K562 (cell line): Measurements from ENCODE around the gene NGRN. TPM values are rescaled to one million over a fixed set of nuclear protein-coding genes. Genes with fewer than 3 reads are reported as not detected.

Experiments
- ATAC-seq: fragments of 200-7000 bp; cut with Tn5 transposase; 3 replicates; pipeline ENCODE4 v1.9.1; 2020; ENCODE audit warnings: moderate library complexity
- BruUV-seq: library from RNA; stranded (reverse); fragments of 400-500 nt; replicated peaks from 2 replicates; lab custom pipeline; 2021; lab: Mats Ljungman, UMichigan
- CTCF ChIA-PET: fragments of 300-600 bp; formaldehyde crosslinking; extraction: SDS; loops from one replicate; lab custom pipeline; 2021; ENCODE audit warnings: low intra/inter-chr PET ratio; lab: Yijun Ruan, JAX
- POLR2A ChIA-PET: fragments of 300-600, 350-650 bp; sonication (Branson Sonifier 250); formaldehyde crosslinking; extraction: SDS; loops from one replicate; lab custom pipeline; 2021; ENCODE audit warnings: antibody characterized with exemption, inconsistent platforms; lab: Yijun Ruan, JAX
- DNase-seq, 4 experiments: peaks; one replicate each; pipeline versions ENCODE4 v3.0.0 to v3.0.0-alpha.2; 2011 to 2018; ENCODE audit warnings: low spot score in 3 of 4, mixed read lengths in 3 of 4; ENCODE audit errors: extremely low read depth in 1 of 4
- FAIRE-seq: peaks from 2 replicates; lab custom pipeline; 2011; peaks lifted over from hg19 to GRCh38; lab: Jason Lieb, UNC
- H2AFZ ChIP-seq: 2 replicates; pipeline ENCODE4 v1.6.0; 2011; ENCODE audit warnings: low read depth, low read length, control low read depth, inconsistent platforms
- H3K27ac ChIP-seq: fragments of 200-600 bp; 3 replicates; pipeline ENCODE4 v1.8.0; 2011; ENCODE audit warnings: low read depth, mild to moderate bottlenecking, control low read depth, inconsistent platforms, low read length, moderate library complexity, mixed read lengths; ENCODE audit errors: extremely low read depth
- H3K27me3 ChIP-seq, 2 experiments: fragments of 300-600 bp in 1 of 2; 2 replicates in 1 of 2; 3 replicates in 1 of 2; pipeline versions ENCODE4 v1.6.0 to v1.8.0; 2011; ENCODE audit warnings: inconsistent platforms in 2 of 2, low read length in 2 of 2, mild to moderate bottlenecking in 1 of 2, mixed read lengths in 1 of 2, moderate library complexity in 1 of 2; ENCODE audit not compliant: control insufficient read depth in 2 of 2, insufficient read depth in 2 of 2
- H3K36me3 ChIP-seq: fragments of 300-600 bp; 3 replicates; pipeline ENCODE4 v1.8.0; 2011; ENCODE audit warnings: mild to moderate bottlenecking, low read length, inconsistent platforms; ENCODE audit not compliant: control insufficient read depth, insufficient read depth
- H3K4me1 ChIP-seq, 2 experiments: fragments of 200-600 bp in 1 of 2; replicated peaks in 1 of 2; 2 replicates in 1 of 2; 3 replicates in 1 of 2; pipeline versions ENCODE4 v1.5.1 to v1.8.0; 2011; ENCODE audit warnings: inconsistent platforms in 2 of 2, low read length in 2 of 2, mild to moderate bottlenecking in 1 of 2, mixed read lengths in 1 of 2, moderate library complexity in 1 of 2; ENCODE audit not compliant: control insufficient read depth in 2 of 2, insufficient read depth in 2 of 2
- H3K4me2 ChIP-seq: 2 replicates; pipeline ENCODE4 v1.6.1; 2011; ENCODE audit warnings: low read length, control low read depth, inconsistent platforms, mixed read lengths; ENCODE audit not compliant: insufficient read depth
- H3K4me3 ChIP-seq: fragments of 200-600 bp; sonication (generic), shearing (Covaris generic); 2 replicates; pipeline ENCODE4 v1.5.1; 2016; ENCODE audit warnings: control low read depth, inconsistent platforms
- H3K79me2 ChIP-seq: fragments of 200-600 bp; 3 replicates; pipeline ENCODE4 v1.8.0; 2011; ENCODE audit warnings: low read length, inconsistent platforms; ENCODE audit not compliant: control insufficient read depth, insufficient read depth
- H3K9ac ChIP-seq, 2 experiments: 2 replicates each; pipeline versions ENCODE4 v1.6.0 to v1.6.1; 2011; ENCODE audit warnings: low read depth in 2 of 2, low read length in 2 of 2, control low read depth in 1 of 2, inconsistent platforms in 1 of 2, mild to moderate bottlenecking in 1 of 2, mixed read lengths in 1 of 2; ENCODE audit not compliant: insufficient read depth in 1 of 2
- H3K9me1 ChIP-seq: one replicate; pipeline ENCODE4 v1.6.0; 2011; ENCODE audit warnings: inconsistent platforms, mild to moderate bottlenecking, low read length, moderate library complexity; ENCODE audit not compliant: control insufficient read depth, insufficient read depth
- H3K9me3 ChIP-seq: replicated peaks from 2 replicates; pipeline ENCODE4 v1.5.1; 2011; ENCODE audit warnings: low read depth, low read length, inconsistent platforms; ENCODE audit not compliant: control insufficient read depth, insufficient read depth
- H4K20me1 ChIP-seq: replicated peaks from 2 replicates; pipeline ENCODE4 v1.6.1; 2011; ENCODE audit warnings: low read length, inconsistent platforms, mixed read lengths; ENCODE audit not compliant: control insufficient read depth, insufficient read depth
- ATF1 ChIP-seq, 2 experiments: fragments of 450-650 bp in 1 of 2; IDR thresholded peaks; 2 replicates each; pipeline ENCODE4 v1.6.1; 2016; ENCODE audit warnings: missing compliant biosample characterization in 1 of 2, missing genetic modification characterization in 1 of 2
- HDAC3 ChIP-seq: fragments of 450-650 bp; IDR thresholded peaks from 2 replicates; pipeline ENCODE4 v1.6.1; 2018; ENCODE audit warnings: borderline replicate concordance, mild to moderate bottlenecking, moderate library complexity; ENCODE audit not compliant: partially characterized antibody
- IRF2 ChIP-seq: sonication (generic); formaldehyde crosslinking; IDR thresholded peaks from 2 replicates; pipeline ENCODE4 v1.8.1; 2022; ENCODE audit warnings: mild to moderate bottlenecking, missing genetic modification reagents
- MEIS2 ChIP-seq: fragments of 450-650 bp; IDR thresholded peaks from 2 replicates; pipeline ENCODE4 v1.6.1; 2014; ENCODE audit warnings: mild to moderate bottlenecking; ENCODE audit not compliant: partially characterized antibody
- SLC30A9 ChIP-seq: fragments of 250-450 bp; sonication (Bioruptor Pico); IDR thresholded peaks from 2 replicates; pipeline ENCODE4 v1.8.0; 2022; ENCODE audit warnings: mild to moderate bottlenecking, moderate library complexity
- SMARCC2 ChIP-seq: fragments of 450-650 bp; IDR thresholded peaks from 2 replicates; pipeline ENCODE4 v1.6.1; 2017; ENCODE audit warnings: antibody characterized with exemption, moderate library complexity, mild to moderate bottlenecking, low read depth
- STAT5A ChIP-seq: IDR thresholded peaks from 2 replicates; pipeline ENCODE4 v1.6.1; 2012; ENCODE audit warnings: low read length, inconsistent platforms, borderline replicate concordance
- STAT6 ChIP-seq: sonication (generic); formaldehyde crosslinking; IDR thresholded peaks from 2 replicates; pipeline ENCODE4 v1.8.1; 2023; ENCODE audit warnings: mild to moderate bottlenecking, missing genetic modification reagents
- UBTF ChIP-seq, 2 experiments: IDR thresholded peaks; 2 replicates each; pipeline ENCODE4 v1.6.1; 2012; ENCODE audit warnings: improper control_type of control experiment in 2 of 2, low read depth in 2 of 2, low read length in 2 of 2, borderline replicate concordance in 1 of 2
- YBX1 ChIP-seq: fragments of 450-650 bp; IDR thresholded peaks from 2 replicates; pipeline ENCODE4 v1.7.1; 2016; ENCODE audit warnings: mild to moderate bottlenecking
- WGBS: fragments of 100-300 bp; shearing (Covaris generic); methylation state at CpG from one replicate; pipeline ENCODE4 v1.1.6; 2016; ENCODE audit warnings: low coverage, mixed read lengths; ENCODE audit not compliant: insufficient coverage; ENCODE audit errors: missing lambda C conversion rate; 5-methylcytosine and 5-hydroxymethylcytosine counted together
- in situ Hi-C: fragments of 300-500 bp; cut with MboI; formaldehyde crosslinking; loops from 4 replicates; pipeline ENCODE4 v1.15.0; 2018; ENCODE audit warnings: inconsistent platforms, mixed read lengths
- intact Hi-C: fragments of 100-400 bp; cut with micrococcal nuclease; formaldehyde crosslinking; loops from 2 replicates; pipeline ENCODE4 v1.14.2; 2022
- polyA plus RNA-seq, 8 experiments: library from polyadenylated mRNA; depleted of rRNA in 4 of 8; stranded (reverse) in 5 of 8; unstranded in 3 of 8; fragments of >200 nt; fragmentation: Nextera tagmentation in 2 of 8; fragmentation: Illumina TruSeq in 1 of 8; extraction: Ambion mirVana in 2 of 8; extraction: Trizol in 1 of 8; gene quantifications; 2 replicates each; pipeline versions ENCODE4 v1.2.1 to v1.2.3, GENCODE V29; 2011 to 2014; ENCODE audit warnings: inconsistent platforms in 1 of 8, missing spikeins in 1 of 8
- total RNA-seq, 7 experiments: library from RNA; depleted of rRNA in 6 of 7; stranded (reverse); fragments of >200 nt in 6 of 7; fragmentation: Illumina TruSeq in 2 of 7; extraction: Trizol in 2 of 7; gene quantifications; 2 replicates each; pipeline versions ENCODE4 v1.2.1 to v1.2.3, GENCODE V29; 2011 to 2021; ENCODE audit warnings: low replicate concordance in 1 of 7

The NGRN gene
- total and polyA plus RNA-seq, 9 of the 15 experiments (the other 6 are each of a cell fraction or from before 2014, with no cell fraction given): 14.0 to 73.4 (median 60.0) TPM

DNA sequence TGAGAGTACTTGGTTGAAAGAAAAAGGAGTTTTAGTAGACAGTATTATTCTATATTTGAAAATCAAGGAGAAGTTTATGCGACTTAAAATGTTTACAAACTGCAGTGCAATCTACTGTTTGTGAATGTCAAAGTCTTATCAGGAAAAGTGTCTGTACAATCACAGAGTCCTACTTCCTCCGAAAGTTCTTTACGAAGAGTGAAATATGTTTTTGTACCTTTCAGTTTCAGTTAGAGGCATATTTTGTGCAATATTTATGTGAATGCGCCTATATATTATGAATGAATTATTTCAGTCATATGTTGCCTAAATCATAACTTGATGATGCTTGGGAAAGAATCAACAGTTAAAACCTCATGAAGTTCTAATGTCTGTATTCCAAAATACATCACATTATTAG lies 31.5 kb downstream of the NGRN start:
- Histone ChIP-seq H3K9me3 (no peaks in the 10 kb centered on the region), H3K9me1 (peaks cover 3% of the 10 kb centered on the region), H2AFZ (0 out of 2 replicates have a peak overlapping the region, but pooled peaks have one; percentile 4), H3K27me3 (no peaks in the 10 kb centered on the region; a peak in 1 of 5 replicates), H3K36me3 (no peaks in the 10 kb centered on the region), H3K4me2 (no peak overlapping the region), H4K20me1 (no peaks in the 10 kb centered on the region), H3K9ac (no peak overlapping the region), H3K27ac (no peak overlapping the region), H3K4me1 (peaks cover 11 to 32% of the 10 kb centered on the region in 2 experiments), H3K4me3 (no peak overlapping the region), H3K79me2 (no peaks in the 10 kb centered on the region)
- TF ChIP-seq SMARCC2 (no peak), MEIS2 (peak; percentile 34), SLC30A9 (CRISPR knock-in tag) (no peak), YBX1 (no peak)
- ChIA-PET POLR2A (interaction anchor here (0.6 to 0.7 kb wide), 2 partner anchors 29 to 143 kb away, joined by 3 read pairs; no protein-coding TSS in a partner anchor), CTCF (no interaction called here)
- BruUV-seq: no TSS peak
- intact Hi-C loops (loop anchor here (10.0 kb wide), 1 partner anchor 638 kb away; the partner anchor contains the start of genes HDDC3 and UNC45A), in situ Hi-C loops (no loop called here)
- FAIRE-seq: no peak
- ATAC-seq: no peak
- WGBS: 25% methylated on average over 4 of the region's 4 CpGs
- DNase-seq: no peak

- Histone ChIP-seq H3K36me3 (no peaks in the 10 kb centered on the region), H3K9ac (no peak overlapping the region), H3K4me1 (peaks cover 10 to 16% of the 10 kb centered on the region in 2 experiments), H4K20me1 (no peaks in the 10 kb centered on the region), H2AFZ (peak overlapping the region; percentile 97), H3K4me2 (no peak overlapping the region), H3K79me2 (no peaks in the 10 kb centered on the region), H3K27ac (no peak overlapping the region), H3K9me3 (no peaks in the 10 kb centered on the region), H3K27me3 (no peaks in the 10 kb centered on the region; a peak in 1 of 5 replicates), H3K9me1 (peaks cover 3% of the 10 kb centered on the region), H3K4me3 (no peak overlapping the region)
- ATAC-seq (peak; percentile 18; the same call in 2 of the 3 replicates), DNase-seq (no peak), FAIRE-seq (no peak)
- ChIA-PET POLR2A (interaction anchor here (0.6 to 1.0 kb wide), 2 partner anchors 10 to 700 kb away, joined by 3 read pairs; no protein-coding TSS in a partner anchor), CTCF (no interaction called here)
- intact Hi-C loops: no loop called here
- no TSS peak for BruUV-seq
- in situ Hi-C loops: loop anchor here (25.0 kb wide), 1 partner anchor 937 kb away; no protein-coding TSS in a partner anchor
- 81% methylated on average over 9 of the region's 9 CpGs for WGBS
- TF ChIP-seq UBTF (IDR thresholded peaks at IDR 0.05; ENCODE audit: borderline replicate concordance in 1 of 2, low read depth in 2 of 2, low read length in 2 of 2) (no peak), IRF2 (CRISPR knock-in tag) (no peak), HDAC3 (no peak), ATF1 (CRISPR knock-in tag; IDR thresholded peaks at IDR 0.05) (no peak), ATF1 (tag; IDR thresholded peaks at IDR 0.05) (no peak), STAT5A (no peak), STAT6 (no peak)
Observed at GRCh38 chr15:90300541-90300940, 35.1 kb downstream of the NGRN start.
